Lower leg skin (tissue), 4 donors: Measurements from ENCODE around the gene REG1B. TPM values are rescaled to one million over a fixed set of nuclear protein-coding genes. Genes with fewer than 3 reads are reported as not detected.

Source experiments
- DNase-seq, 2 donors: peaks; one replicate each; pipeline ENCODE4 v3.0.0-alpha.2; 2019; ENCODE audit warnings: low spot score in 2 of 2
- H3K4me3 ChIP-seq: fragments of 200-600 bp; sonication (generic); 2 replicates; pipeline ENCODE4 v1.5.1; 2017; ENCODE audit warnings: mild to moderate bottlenecking, low read depth; ENCODE audit not compliant: poor library complexity, severe bottlenecking
- CTCF ChIP-seq, 3 donors: fragments of 450-650 bp; IDR thresholded peaks; one replicate each; pipeline ENCODE4 v1.5.1; 2016; ENCODE audit warnings: antibody characterized with exemption in 3 of 3, mild to moderate bottlenecking in 3 of 3, moderate library complexity in 2 of 3
- POLR2A ChIP-seq, 2 donors: fragments of 450-650 bp; IDR thresholded peaks; one replicate each; pipeline ENCODE4 v1.6.1; 2016 to 2017; ENCODE audit warnings: antibody characterized with exemption in 2 of 2, mild to moderate bottlenecking in 1 of 2, moderate library complexity in 1 of 2
- WGBS, 2 donors: methylation state at CpG; one replicate each; pipeline ENCODE4 v1.1.5; 2018; 5-methylcytosine and 5-hydroxymethylcytosine counted together
- intact Hi-C: fragments of 100-400 bp; cut with DNase I; formaldehyde crosslinking; loops from one replicate; pipeline ENCODE4 v1.15.0; 2023; ENCODE audit warnings: low total_unique reads
- total RNA-seq, 4 donors: library from RNA; depleted of rRNA; stranded (reverse); fragments of >200 nt; gene quantifications; one replicate each; pipeline ENCODE4 v1.1.0, GENCODE V29; 2016

The REG1B gene
- total RNA-seq, 4 donors from 2014 or later, result not detected

GRCh38 chr2:79112269-79112668, 24.5 kb upstream of the REG1B start:
- TF ChIP-seq CTCF (IDR thresholded peaks at IDR 0.05), result no peak
- H3K4me3 ChIP-seq, result no peak overlapping the region
- intact Hi-C loops, result no loop called here
- no peak for DNase-seq
- WGBS, 2 donors, result 91 to 96% methylated on average over 3 of the region's 3 CpGs

- no peak overlapping the region for H3K4me3 ChIP-seq
- intact Hi-C loops, result no loop called here
- TF ChIP-seq CTCF (IDR thresholded peaks at IDR 0.05), result no peak
- TF ChIP-seq POLR2A (IDR thresholded peaks at IDR 0.05), result no peak
- WGBS, 2 donors, result 84 to 94% methylated on average over 2 of the region's 2 CpGs
- no peak for DNase-seq
Measured at GRCh38 chr2:79105259-79105658, 17.5 kb upstream of the REG1B start.

DNA sequence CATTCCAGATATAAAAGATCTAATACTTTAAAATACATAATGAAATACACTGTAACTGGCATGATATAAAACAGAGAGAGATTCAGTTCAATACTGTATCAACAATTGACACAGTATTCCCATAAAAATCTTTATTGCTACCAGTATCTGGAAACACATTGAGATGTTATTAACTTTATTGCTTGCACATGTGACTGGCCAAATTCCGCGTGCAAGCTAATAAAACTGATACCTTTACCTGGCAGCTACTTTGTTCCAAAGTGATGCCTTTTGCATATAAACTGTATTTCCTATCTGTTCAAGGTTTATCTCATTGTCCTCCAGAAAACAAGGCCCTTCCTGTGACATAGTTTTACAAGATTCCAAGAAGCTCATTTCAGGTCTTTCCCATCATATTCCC, 15.4 kb upstream of the REG1B start:
- WGBS, 2 donors, result 55 to 58% methylated on average over 2 of the region's 2 CpGs
- intact Hi-C loops, result no loop called here
- no peak for DNase-seq
- TF ChIP-seq CTCF (IDR thresholded peaks at IDR 0.05) (no peak), POLR2A (IDR thresholded peaks at IDR 0.05) (no peak)
- no peak overlapping the region for H3K4me3 ChIP-seq

DNA sequence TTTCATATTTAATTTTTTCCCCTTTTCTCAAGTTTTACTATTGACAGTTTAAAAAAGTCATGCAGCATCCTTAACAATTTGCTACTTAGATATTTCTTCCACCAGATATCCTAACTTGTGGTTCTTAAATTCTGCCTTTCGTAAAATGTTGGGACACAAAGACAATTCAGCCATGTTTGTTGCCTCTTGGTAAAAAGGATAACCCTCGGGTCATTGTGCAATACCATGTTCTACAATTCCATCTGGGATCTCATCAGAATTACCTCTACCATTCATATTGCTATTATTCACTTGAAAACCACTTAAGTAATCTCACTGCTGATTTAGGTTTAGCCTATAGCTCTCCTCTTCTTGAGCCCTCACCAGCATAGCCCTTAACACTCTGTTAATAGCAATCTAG, 13.2 kb upstream of the REG1B start:
- TF ChIP-seq CTCF (IDR thresholded peaks at IDR 0.05), result no peak
- no peak for TF ChIP-seq POLR2A (IDR thresholded peaks at IDR 0.05)
- intact Hi-C loops, result no loop called here
- no peak overlapping the region for H3K4me3 ChIP-seq
- DNase-seq, result no peak
- WGBS, 2 donors, result 79 to 82% methylated on average over 2 of the region's 2 CpGs

DNA sequence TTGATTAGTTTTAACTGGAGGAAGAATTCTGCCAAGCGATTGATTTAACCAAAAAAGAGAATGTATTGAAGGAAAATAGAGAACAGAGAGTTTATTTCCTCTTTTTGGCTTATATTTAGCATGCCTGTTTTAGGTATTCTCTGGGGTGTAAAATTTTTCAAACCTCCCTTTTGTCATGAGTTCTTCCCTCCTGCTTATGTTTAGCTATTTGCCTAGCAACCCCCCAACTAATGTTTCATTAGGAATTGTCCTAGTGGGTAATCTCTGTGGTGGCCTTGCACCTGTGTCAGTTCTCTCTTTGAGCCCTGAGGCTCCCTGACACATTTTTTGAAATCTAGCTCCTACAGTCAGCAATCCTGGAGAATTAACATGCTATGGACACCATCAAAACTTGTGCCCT, 12.5 kb upstream of the REG1B start:
- no peak for TF ChIP-seq CTCF (IDR thresholded peaks at IDR 0.05)
- no peak for TF ChIP-seq POLR2A (IDR thresholded peaks at IDR 0.05)
- intact Hi-C loops, result no loop called here
- no peak for DNase-seq
- H3K4me3 ChIP-seq, result no peak overlapping the region
- 81 to 88% methylated on average over 1 of the region's 1 CpG for WGBS, 2 donors

GRCh38 chr2:79099140-79099686, 11.4 kb upstream of the REG1B start:
- no peak for DNase-seq
- intact Hi-C loops, result no loop called here
- 64 to 68% methylated on average over 7 of the region's 7 CpGs for WGBS, 2 donors
- no peak overlapping the region for H3K4me3 ChIP-seq
- no peak for TF ChIP-seq CTCF (IDR thresholded peaks at IDR 0.05)
- TF ChIP-seq POLR2A (IDR thresholded peaks at IDR 0.05), result no peak
